Endothelial cell of umbilical vein (primary cell): ENCODE data around the gene UNC5A. TPM values are rescaled to one million over a fixed set of nuclear protein-coding genes. Genes with fewer than 3 reads are reported as not detected.

ENCODE experiments used
- BruUV-seq: library from RNA; stranded (reverse); fragments of 400-500 nt; replicated peaks from 2 replicates; lab custom pipeline; 2021; lab: Mats Ljungman, UMichigan
- CTCF ChIA-PET: fragments of 300-600, 350-600 bp; sonication (Branson Sonifier 250); formaldehyde crosslinking; loops from one replicate; lab custom pipeline; 2021; ENCODE audit warnings: antibody characterized with exemption, inconsistent platforms; lab: Charles Lee
- POLR2A ChIA-PET: fragments of 300-600, 350-600 bp; sonication (Branson Sonifier 250); formaldehyde crosslinking; loops from one replicate; lab custom pipeline; 2021; ENCODE audit warnings: antibody characterized with exemption, inconsistent platforms; lab: Charles Lee
- DNase-seq: peaks from one replicate; pipeline ENCODE4 v3.0.0-alpha.2; 2011; ENCODE audit warnings: low read depth, low spot score
- FAIRE-seq: peaks from 2 replicates; lab custom pipeline; 2011; peaks lifted over from hg19 to GRCh38; lab: Jason Lieb, UNC
- H2AFZ ChIP-seq: 2 replicates; pipeline ENCODE4 v1.6.0; 2012; ENCODE audit warnings: low read depth, low read length, control low read depth, inconsistent platforms
- H3K27ac ChIP-seq: 2 replicates; pipeline ENCODE4 v1.5.1; 2011; ENCODE audit warnings: low read depth, mild to moderate bottlenecking, control low read depth, low read length, moderate library complexity; ENCODE audit not compliant: insufficient read depth
- H3K27me3 ChIP-seq, 2 experiments: 2 replicates each; pipeline versions ENCODE4 v1.6.0 to v1.6.1; 2011; ENCODE audit warnings: low read length in 2 of 2, mixed read lengths in 1 of 2; ENCODE audit not compliant: control insufficient read depth in 2 of 2, insufficient read depth in 2 of 2
- H3K36me3 ChIP-seq, 2 experiments: 2 replicates in 1 of 2; 3 replicates in 1 of 2; pipeline ENCODE4 v1.5.1; 2011; ENCODE audit warnings: low read length in 2 of 2, mild to moderate bottlenecking in 1 of 2, moderate library complexity in 1 of 2; ENCODE audit not compliant: control insufficient read depth in 2 of 2, insufficient read depth in 2 of 2; ENCODE audit errors: extremely low read depth in 1 of 2
- H3K4me1 ChIP-seq: 3 replicates; pipeline ENCODE4 v1.5.1; 2011; ENCODE audit warnings: mild to moderate bottlenecking, low read length; ENCODE audit not compliant: control insufficient read depth, insufficient read depth; ENCODE audit errors: extremely low read depth
- H3K4me2 ChIP-seq: 2 replicates; pipeline ENCODE4 v1.6.1; 2011; ENCODE audit warnings: low read length, control low read depth, mixed read lengths; ENCODE audit not compliant: insufficient read depth
- H3K4me3 ChIP-seq, 3 experiments: fragments of 200-600 bp in 1 of 3; sonication (generic), shearing (Covaris generic) in 1 of 3; replicated peaks in 1 of 3; 2 replicates each; pipeline ENCODE4 v1.5.1; 2011 to 2016; ENCODE audit warnings: control low read depth in 3 of 3, low read length in 3 of 3, mild to moderate bottlenecking in 2 of 3, inconsistent platforms in 1 of 3, low read depth in 1 of 3, moderate library complexity in 1 of 3; ENCODE audit not compliant: insufficient read depth in 1 of 3
- H3K79me2 ChIP-seq: 2 replicates; pipeline ENCODE4 v1.6.0; 2012; ENCODE audit warnings: low read length, inconsistent platforms; ENCODE audit not compliant: control insufficient read depth, insufficient read depth
- H3K9ac ChIP-seq: replicated peaks from 2 replicates; pipeline ENCODE3; 2011; ENCODE audit warnings: low read length, control low read depth; ENCODE audit not compliant: insufficient read depth; ENCODE audit errors: extremely low read depth
- H3K9me1 ChIP-seq: replicated peaks from 3 replicates; pipeline ENCODE4 v1.6.0; 2011; ENCODE audit warnings: mild to moderate bottlenecking, low read length; ENCODE audit not compliant: control insufficient read depth, insufficient read depth; ENCODE audit errors: extremely low read depth
- H3K9me3 ChIP-seq: replicated peaks from 2 replicates; pipeline ENCODE4 v1.5.1; 2012; ENCODE audit warnings: low read length, inconsistent platforms; ENCODE audit not compliant: control insufficient read depth, insufficient read depth
- H4K20me1 ChIP-seq: replicated peaks from 2 replicates; pipeline ENCODE3; 2011; ENCODE audit warnings: mild to moderate bottlenecking, low read length; ENCODE audit not compliant: control insufficient read depth, insufficient read depth; ENCODE audit errors: extremely low read depth
- EZH2 ChIP-seq: IDR thresholded peaks from 2 replicates; pipeline ENCODE4 v1.6.1; 2012; ENCODE audit warnings: borderline replicate concordance, low read depth, mild to moderate bottlenecking, moderate library complexity, low read length, inconsistent platforms; ENCODE audit not compliant: severe bottlenecking
- FOS ChIP-seq: IDR thresholded peaks from 2 replicates; pipeline ENCODE4 v1.6.1; 2011; ENCODE audit warnings: mild to moderate bottlenecking, low read length, moderate library complexity, borderline replicate concordance; ENCODE audit not compliant: insufficient read depth
- GATA2 ChIP-seq: IDR thresholded peaks from 2 replicates; pipeline ENCODE4 v1.7.0; 2011; ENCODE audit warnings: low read depth, mild to moderate bottlenecking, moderate library complexity, mixed read lengths, low read length; ENCODE audit not compliant: insufficient read length, insufficient read depth
- JUN ChIP-seq: IDR thresholded peaks from 2 replicates; pipeline ENCODE4 v1.6.1; 2011; ENCODE audit warnings: borderline replicate concordance, low read depth; ENCODE audit not compliant: insufficient read length, insufficient read depth
- MYC ChIP-seq: IDR thresholded peaks from one replicate; pipeline ENCODE4 v1.6.1; 2011; ENCODE audit warnings: mild to moderate bottlenecking, low read depth, low read length
- POLR2A ChIP-seq: IDR thresholded peaks from 2 replicates; pipeline ENCODE4 v1.6.1; 2012; ENCODE audit warnings: low read depth, mild to moderate bottlenecking, control low read depth, low read length
- POLR2AphosphoS5 ChIP-seq: IDR thresholded peaks from 2 replicates; pipeline ENCODE4 v1.6.1; 2012; ENCODE audit warnings: low read depth, mild to moderate bottlenecking, control low read depth, low read length, moderate library complexity; ENCODE audit not compliant: insufficient read depth
- dilution Hi-C: fragments of 300-500 bp; cut with MboI; formaldehyde crosslinking; loops from one replicate; pipeline ENCODE4 v1.15.0; 2019; ENCODE audit warnings: low sequenced_read_pairs; ENCODE audit not compliant: extremely low pct_ligation_motif_present
- intact Hi-C: fragments of 100-400 bp; cut with micrococcal nuclease; formaldehyde crosslinking; loops from one replicate; pipeline ENCODE4 v1.10.0; 2022
- polyA plus RNA-seq, 4 experiments: library from polyadenylated mRNA; depleted of rRNA in 3 of 4; stranded (reverse) in 3 of 4; unstranded in 1 of 4; fragments of >200 nt; gene quantifications; 2 replicates each; pipeline versions ENCODE4 v1.2.1 to v1.2.3, GENCODE V29; 2011 to 2012; ENCODE audit warnings: missing spikeins in 1 of 4
- total RNA-seq: library from RNA; stranded (reverse); gene quantifications from 2 replicates; pipeline ENCODE4 v1.2.3, GENCODE V29; 2021
- TF ChIP-seq, protein P1 (sequence below): IDR thresholded peaks from 2 replicates; pipeline ENCODE4 v1.6.1; 2011; ENCODE audit not compliant: insufficient read depth, insufficient read length
- TF ChIP-seq, protein P2 (sequence below), 2 donors: IDR thresholded peaks; 1 replicate in 1 of 2; 2 replicates in 1 of 2; pipeline ENCODE4 v1.5.1; 2011; ENCODE audit warnings: low read length in 2 of 2, mild to moderate bottlenecking in 2 of 2, moderate library complexity in 2 of 2, control low read depth in 1 of 2, inconsistent platforms in 1 of 2, low read depth in 1 of 2; ENCODE audit not compliant: insufficient read depth in 1 of 2; ENCODE audit errors: extremely low read depth in 1 of 2

Gene UNC5A
- total and polyA plus RNA-seq, 2 donors (not counting 3 experiments of a cell fraction or from before 2014, with no cell fraction given), result 0.08 to 0.22 TPM

DNA sequence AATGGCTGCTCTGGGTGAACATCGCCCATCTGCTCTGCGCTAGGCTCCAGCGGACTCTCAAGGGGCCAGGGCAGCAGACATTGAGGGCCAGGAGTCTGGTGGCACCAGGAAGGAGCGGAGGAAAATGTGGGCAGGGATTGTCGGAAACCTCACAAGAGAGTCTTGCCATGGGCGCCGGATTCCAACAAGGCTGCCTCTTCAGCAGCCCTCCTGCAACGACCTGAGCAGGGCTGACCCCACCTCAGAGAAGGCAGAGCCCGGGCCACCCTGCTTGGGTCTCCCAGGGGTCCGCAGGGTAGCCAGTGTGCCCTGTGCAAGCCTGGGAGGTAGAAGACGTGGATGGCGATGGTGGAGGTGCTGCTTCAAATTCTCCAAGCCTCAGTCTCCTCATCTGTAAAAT lies 11.4 kb upstream of the UNC5A start:
- no peak overlapping the region for H3K27ac ChIP-seq
- no peak overlapping the region for H3K9ac ChIP-seq
- TF ChIP-seq, protein P1, sequence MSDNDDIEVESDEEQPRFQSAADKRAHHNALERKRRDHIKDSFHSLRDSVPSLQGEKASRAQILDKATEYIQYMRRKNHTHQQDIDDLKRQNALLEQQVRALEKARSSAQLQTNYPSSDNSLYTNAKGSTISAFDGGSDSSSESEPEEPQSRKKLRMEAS, result no peak
- no peak for TF ChIP-seq FOS
- no peak for TF ChIP-seq MYC
- TF ChIP-seq JUN, result no peak
- TF ChIP-seq POLR2AphosphoS5, result no peak
- no peak for TF ChIP-seq EZH2
- TF ChIP-seq, protein P2, sequence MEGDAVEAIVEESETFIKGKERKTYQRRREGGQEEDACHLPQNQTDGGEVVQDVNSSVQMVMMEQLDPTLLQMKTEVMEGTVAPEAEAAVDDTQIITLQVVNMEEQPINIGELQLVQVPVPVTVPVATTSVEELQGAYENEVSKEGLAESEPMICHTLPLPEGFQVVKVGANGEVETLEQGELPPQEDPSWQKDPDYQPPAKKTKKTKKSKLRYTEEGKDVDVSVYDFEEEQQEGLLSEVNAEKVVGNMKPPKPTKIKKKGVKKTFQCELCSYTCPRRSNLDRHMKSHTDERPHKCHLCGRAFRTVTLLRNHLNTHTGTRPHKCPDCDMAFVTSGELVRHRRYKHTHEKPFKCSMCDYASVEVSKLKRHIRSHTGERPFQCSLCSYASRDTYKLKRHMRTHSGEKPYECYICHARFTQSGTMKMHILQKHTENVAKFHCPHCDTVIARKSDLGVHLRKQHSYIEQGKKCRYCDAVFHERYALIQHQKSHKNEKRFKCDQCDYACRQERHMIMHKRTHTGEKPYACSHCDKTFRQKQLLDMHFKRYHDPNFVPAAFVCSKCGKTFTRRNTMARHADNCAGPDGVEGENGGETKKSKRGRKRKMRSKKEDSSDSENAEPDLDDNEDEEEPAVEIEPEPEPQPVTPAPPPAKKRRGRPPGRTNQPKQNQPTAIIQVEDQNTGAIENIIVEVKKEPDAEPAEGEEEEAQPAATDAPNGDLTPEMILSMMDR (IDR thresholded peaks at IDR 0.05; ENCODE audit: extremely low read depth in 1 of 2, insufficient read depth in 1 of 2, low read depth in 1 of 2, low read length in 2 of 2), result no peak
- TF ChIP-seq POLR2A, result no peak
- TF ChIP-seq GATA2, result no peak
- H3K4me3 ChIP-seq, result no peak overlapping the region
- DNase-seq (no peak), FAIRE-seq (no peak)
- H3K4me2 ChIP-seq, result no peak overlapping the region
- intact Hi-C loops (no loop called here), dilution Hi-C loops (no loop called here)
- BruUV-seq, result no TSS peak
- H3K9me1 ChIP-seq, result no peaks in the 10 kb centered on the region
- H4K20me1 ChIP-seq, result no peaks in the 10 kb centered on the region
- peaks cover 0 to 2% of the 10 kb centered on the region in 2 experiments for H3K27me3 ChIP-seq
- no peaks in the 10 kb centered on the region for H3K9me3 ChIP-seq
- ChIA-PET POLR2A (no interaction called here), CTCF (no interaction called here)
- no peak overlapping the region for H2AFZ ChIP-seq
- no peaks in the 10 kb centered on the region for H3K79me2 ChIP-seq
- H3K4me1 ChIP-seq, result no peaks in the 10 kb centered on the region
- H3K36me3 ChIP-seq, result no peaks in the 10 kb centered on the region
